Measurements from ENCODE around the gene CNOT11. TPM values are rescaled to one million over a fixed set of nuclear protein-coding genes. Genes with fewer than 3 reads are reported as not detected.

Gene CNOT11
- total RNA-seq, 1 donor from 2014 or later: 20.1 TPM

GRCh38 chr2:101274142-101274541 lies 21.5 kb downstream of the CNOT11 start:
- no peak overlapping the region for H3K27ac ChIP-seq
- DNase-seq (ENCODE audit: extremely low spot score in 2 of 2): no peak
- H3K4me3 ChIP-seq: no peak overlapping the region
- no peaks in the 10 kb centered on the region for H3K4me1 ChIP-seq
- H3K27me3 ChIP-seq: no peaks in the 10 kb centered on the region
- H3K36me3 ChIP-seq: peaks cover 0 to 55% of the 10 kb centered on the region in 2 donors
- no peaks in the 10 kb centered on the region for H3K9me3 ChIP-seq
- TF ChIP-seq POLR2AphosphoS5 (IDR thresholded peaks at IDR 0.05; ENCODE audit: insufficient read depth in 1 of 2, low read depth in 1 of 2) (no peak), POLR2A (IDR thresholded peaks at IDR 0.05) (no peak), CTCF (IDR thresholded peaks at IDR 0.05) (no peak)
- intact Hi-C loops (cut with DNase I): no loop called here

GRCh38 chr2:101277111-101277510 lies 24.4 kb downstream of the CNOT11 start:
- H3K27me3 ChIP-seq: no peaks in the 10 kb centered on the region
- peaks cover 0 to 56% of the 10 kb centered on the region in 2 donors for H3K36me3 ChIP-seq
- no peak for DNase-seq (ENCODE audit: extremely low spot score in 2 of 2)
- H3K9me3 ChIP-seq: no peaks in the 10 kb centered on the region
- H3K4me3 ChIP-seq: no peak overlapping the region
- intact Hi-C loops (cut with DNase I): no loop called here
- TF ChIP-seq POLR2A (IDR thresholded peaks at IDR 0.05) (no peak), CTCF (IDR thresholded peaks at IDR 0.05) (no peak), POLR2AphosphoS5 (IDR thresholded peaks at IDR 0.05; ENCODE audit: insufficient read depth in 1 of 2, low read depth in 1 of 2) (no peak)
- no peaks in the 10 kb centered on the region for H3K4me1 ChIP-seq
- H3K27ac ChIP-seq: no peak overlapping the region

- Histone ChIP-seq H3K4me3 (no peak overlapping the region), H3K4me1 (no peaks in the 10 kb centered on the region), H3K36me3 (peaks cover 0 to 55% of the 10 kb centered on the region in 2 donors), H3K27me3 (no peaks in the 10 kb centered on the region), H3K27ac (no peak overlapping the region), H3K9me3 (no peaks in the 10 kb centered on the region)
- DNase-seq (ENCODE audit: extremely low spot score in 2 of 2): no peak
- intact Hi-C loops (cut with DNase I): no loop called here
- TF ChIP-seq CTCF (IDR thresholded peaks at IDR 0.05): no peak
- no peak for TF ChIP-seq POLR2A (IDR thresholded peaks at IDR 0.05)
- TF ChIP-seq POLR2AphosphoS5 (IDR thresholded peaks at IDR 0.05; ENCODE audit: insufficient read depth in 1 of 2, low read depth in 1 of 2): no peak
Measured at GRCh38 chr2:101278925-101279324, 26.2 kb downstream of the CNOT11 start.

- H3K36me3 ChIP-seq: peaks cover 0 to 72% of the 10 kb centered on the region in 2 donors
- TF ChIP-seq POLR2A (IDR thresholded peaks at IDR 0.05): no peak
- TF ChIP-seq CTCF (IDR thresholded peaks at IDR 0.05): no peak
- TF ChIP-seq POLR2AphosphoS5 (IDR thresholded peaks at IDR 0.05; ENCODE audit: insufficient read depth in 1 of 2, low read depth in 1 of 2): no peak
- DNase-seq (ENCODE audit: extremely low spot score in 2 of 2): no peak
- intact Hi-C loops (cut with DNase I): no loop called here
- H3K9me3 ChIP-seq: no peaks in the 10 kb centered on the region
- H3K4me1 ChIP-seq: no peaks in the 10 kb centered on the region
- H3K27me3 ChIP-seq: no peaks in the 10 kb centered on the region
- no peak overlapping the region for H3K27ac ChIP-seq
- no peak overlapping the region for H3K4me3 ChIP-seq
Measured at GRCh38 chr2:101281482-101281881, 28.8 kb downstream of the CNOT11 start.

GRCh38 chr2:101282980-101283379 lies 30.3 kb downstream of the CNOT11 start:
- no peak overlapping the region for H3K4me3 ChIP-seq
- intact Hi-C loops (cut with DNase I): no loop called here
- DNase-seq (ENCODE audit: extremely low spot score in 2 of 2): no peak
- TF ChIP-seq POLR2AphosphoS5 (IDR thresholded peaks at IDR 0.05; ENCODE audit: insufficient read depth in 1 of 2, low read depth in 1 of 2) (no peak), CTCF (IDR thresholded peaks at IDR 0.05) (no peak), POLR2A (IDR thresholded peaks at IDR 0.05) (no peak)
- H3K4me1 ChIP-seq: no peaks in the 10 kb centered on the region
- H3K27me3 ChIP-seq: no peaks in the 10 kb centered on the region
- no peaks in the 10 kb centered on the region for H3K9me3 ChIP-seq
- no peak overlapping the region for H3K27ac ChIP-seq
- H3K36me3 ChIP-seq: peaks cover 0 to 84% of the 10 kb centered on the region in 2 donors
